Measurements from ENCODE around the gene TMEM156. TPM values are rescaled to one million over a fixed set of nuclear protein-coding genes. Genes with fewer than 3 reads are reported as not detected.

Gene TMEM156
- 1.0 and 3.7 TPM in 2 replicates for total RNA-seq

GRCh38 chr4:39032218-39033085, at the start of gene TMEM156:
Gene TMEM156, minus strand, starts transcription at chr4:39032409. Its CDS starts 96 bp downstream, at chr4:39032313.

GRCh38 chr4:39062094-39062769, 30.0 kb upstream of the TMEM156 start, which contains the start of gene KLHL5:
Gene KLHL5, plus strand, starts transcription at chr4:39062232. Its CDS starts 421 bp downstream, at chr4:39062653.

Other genes with a start within 250 kb of the TMEM156 start
- not detected in 2 replicates for gene TLR10, start 249.4 kb downstream of the TMEM156 start, total RNA-seq
- 15.7 and 29.9 TPM in 2 replicates for gene TLR1, start 227.6 kb downstream of the TMEM156 start, total RNA-seq
- 5.3 and 6.0 TPM in 2 replicates for gene TLR6, start 175.6 kb downstream of the TMEM156 start, total RNA-seq
- gene FAM114A1, start 164.6 kb downstream of the TMEM156 start, total RNA-seq, result 162 and 197 TPM in 2 replicates
- 87.4 and 89.5 TPM in 2 replicates for gene KLHL5, start 29.8 kb upstream of the TMEM156 start, total RNA-seq
- 27.9 and 32.0 TPM in 2 replicates for gene WDR19, start 150.1 kb upstream of the TMEM156 start, total RNA-seq